GM23338 (cell line): Measurements from ENCODE around the gene ATP2B1. TPM values are rescaled to one million over a fixed set of nuclear protein-coding genes. Genes with fewer than 3 reads are reported as not detected.

Source experiments
- ATAC-seq: fragments of 200-7000 bp; cut with Tn5 transposase; 3 replicates; pipeline ENCODE4 v1.9.1; 2020
- DNase-seq: peaks from one replicate; pipeline ENCODE4 v3.0.0-alpha.2; 2015; ENCODE audit warnings: low spot score
- H2AFZ ChIP-seq: fragments of 200-600 bp; sonication (generic); 2 replicates; pipeline ENCODE4 v1.8.0; 2016; ENCODE audit warnings: antibody characterized with exemption, mild to moderate bottlenecking, moderate library complexity
- H3F3A ChIP-seq: fragments of 200-600 bp; sonication (generic); replicated peaks from 2 replicates; pipeline ENCODE4 v1.8.0; 2017; ENCODE audit warnings: antibody characterized with exemption, mixed run types, low read depth
- H3K27ac ChIP-seq: fragments of 200-600 bp; sonication (generic); 2 replicates; pipeline ENCODE4 v1.6.1; 2016; ENCODE audit warnings: low read depth
- H3K27me3 ChIP-seq: fragments of 200-600 bp; sonication (generic); 2 replicates; pipeline ENCODE4 v1.8.0; 2016; ENCODE audit warnings: mild to moderate bottlenecking, mixed run types, moderate library complexity; ENCODE audit not compliant: insufficient read depth
- H3K36me3 ChIP-seq: fragments of 200-600 bp; sonication (generic); 2 replicates; pipeline ENCODE4 v1.8.0; 2016; ENCODE audit warnings: mild to moderate bottlenecking; ENCODE audit not compliant: insufficient read depth
- H3K4me1 ChIP-seq: fragments of 200-600 bp; sonication (generic); 2 replicates; pipeline ENCODE4 v1.8.0; 2016; ENCODE audit warnings: mild to moderate bottlenecking, moderate library complexity; ENCODE audit not compliant: insufficient read depth
- H3K4me2 ChIP-seq: fragments of 200-600 bp; sonication (generic); 2 replicates; pipeline ENCODE4 v1.7.1; 2017; ENCODE audit warnings: mixed run types
- H3K4me3 ChIP-seq: fragments of 200-600 bp; sonication (generic); 2 replicates; pipeline ENCODE4 v1.6.1; 2016; ENCODE audit warnings: mixed run types
- H3K79me2 ChIP-seq: fragments of 200-600 bp; sonication (generic); replicated peaks from 2 replicates; pipeline ENCODE4 v1.8.0; 2017; ENCODE audit warnings: mild to moderate bottlenecking; ENCODE audit not compliant: insufficient read depth
- H3K9me2 ChIP-seq: fragments of 200-600 bp; sonication (generic); 2 replicates; pipeline ENCODE4 v1.8.0; 2017; ENCODE audit not compliant: insufficient read depth
- H4K20me1 ChIP-seq: fragments of 200-600 bp; sonication (generic); replicated peaks from 2 replicates; pipeline ENCODE4 v1.8.0; 2017; ENCODE audit warnings: mild to moderate bottlenecking; ENCODE audit not compliant: insufficient read depth
- H3K27ac Mint-ChIP-seq: 2 replicates; pipeline ENCODE4 v1.8.0; 2020; ENCODE audit warnings: inconsistent platforms, mild to moderate bottlenecking, moderate library complexity, mixed read lengths
- H3K27me3 Mint-ChIP-seq: 3 replicates; pipeline ENCODE4 v1.8.0; 2022; ENCODE audit warnings: low read depth, mild to moderate bottlenecking, moderate library complexity, mixed read lengths, inconsistent platforms; ENCODE audit not compliant: insufficient read depth, poor library complexity
- H3K36me3 Mint-ChIP-seq: 3 replicates; pipeline ENCODE4 v1.8.0; 2021; ENCODE audit warnings: low read depth, mild to moderate bottlenecking, inconsistent platforms, moderate library complexity, mixed read lengths
- H3K4me1 Mint-ChIP-seq: 3 replicates; pipeline ENCODE4 v1.8.0; 2020; ENCODE audit warnings: mild to moderate bottlenecking, inconsistent platforms, mixed read lengths
- H3K4me3 Mint-ChIP-seq: 3 replicates; pipeline ENCODE4 v1.8.0; 2021; ENCODE audit warnings: moderate library complexity, mild to moderate bottlenecking, inconsistent platforms, mixed read lengths
- H3K9me3 Mint-ChIP-seq: 3 replicates; pipeline ENCODE4 v1.8.0; 2020; ENCODE audit warnings: moderate library complexity, mild to moderate bottlenecking, inconsistent platforms, mixed read lengths
- EZH2 ChIP-seq: fragments of 200-600 bp; sonication (generic); IDR thresholded peaks from one replicate; pipeline ENCODE4 v1.8.0; 2017; ENCODE audit warnings: antibody characterized with exemption, mild to moderate bottlenecking, low read depth; ENCODE audit not compliant: unreplicated experiment
- EZH2phosphoT487 ChIP-seq: fragments of 200-600 bp; sonication (generic); IDR thresholded peaks from one replicate; pipeline ENCODE4 v1.8.1; 2018; ENCODE audit warnings: antibody characterized with exemption; ENCODE audit not compliant: unreplicated experiment
- JUNB ChIP-seq: IDR thresholded peaks from one replicate; pipeline ENCODE4 v1.6.1; 2016; ENCODE audit warnings: antibody characterized with exemption; ENCODE audit not compliant: unreplicated experiment
- polyA plus RNA-seq: library from polyadenylated mRNA; unstranded; fragments of >200 nt; fragmentation: Nextera tagmentation; extraction: Ambion mirVana; gene quantifications from 2 replicates; pipeline ENCODE4 v1.2.1, GENCODE V29; 2016
- total RNA-seq: library from RNA; depleted of rRNA; stranded (reverse); fragments of >200 nt; shearing (Covaris generic); gene quantifications from 2 replicates; pipeline ENCODE4 v1.2.3, GENCODE V29; 2014
- TF ChIP-seq, protein P1 (sequence below): fragments of 250-450 bp; sonication (Bioruptor Pico); IDR thresholded peaks from 2 replicates; pipeline ENCODE4 v1.5.0; 2020; ENCODE audit warnings: mild to moderate bottlenecking, moderate library complexity
- TF ChIP-seq, protein P2 (sequence below), 2 experiments: fragments of 200-600 bp in 1 of 2; sonication (generic) in 1 of 2; conservative IDR thresholded peaks; 2 replicates each; pipeline versions ENCODE4 v1.5.1 to v1.6.1; 2016 to 2017; ENCODE audit warnings: antibody characterized with exemption in 2 of 2, low read depth in 2 of 2, mild to moderate bottlenecking in 2 of 2, moderate library complexity in 1 of 2

The ATP2B1 gene
- total and polyA plus RNA-seq, 2 experiments from 2014 or later, result 39.3 to 42.3 TPM

DNA sequence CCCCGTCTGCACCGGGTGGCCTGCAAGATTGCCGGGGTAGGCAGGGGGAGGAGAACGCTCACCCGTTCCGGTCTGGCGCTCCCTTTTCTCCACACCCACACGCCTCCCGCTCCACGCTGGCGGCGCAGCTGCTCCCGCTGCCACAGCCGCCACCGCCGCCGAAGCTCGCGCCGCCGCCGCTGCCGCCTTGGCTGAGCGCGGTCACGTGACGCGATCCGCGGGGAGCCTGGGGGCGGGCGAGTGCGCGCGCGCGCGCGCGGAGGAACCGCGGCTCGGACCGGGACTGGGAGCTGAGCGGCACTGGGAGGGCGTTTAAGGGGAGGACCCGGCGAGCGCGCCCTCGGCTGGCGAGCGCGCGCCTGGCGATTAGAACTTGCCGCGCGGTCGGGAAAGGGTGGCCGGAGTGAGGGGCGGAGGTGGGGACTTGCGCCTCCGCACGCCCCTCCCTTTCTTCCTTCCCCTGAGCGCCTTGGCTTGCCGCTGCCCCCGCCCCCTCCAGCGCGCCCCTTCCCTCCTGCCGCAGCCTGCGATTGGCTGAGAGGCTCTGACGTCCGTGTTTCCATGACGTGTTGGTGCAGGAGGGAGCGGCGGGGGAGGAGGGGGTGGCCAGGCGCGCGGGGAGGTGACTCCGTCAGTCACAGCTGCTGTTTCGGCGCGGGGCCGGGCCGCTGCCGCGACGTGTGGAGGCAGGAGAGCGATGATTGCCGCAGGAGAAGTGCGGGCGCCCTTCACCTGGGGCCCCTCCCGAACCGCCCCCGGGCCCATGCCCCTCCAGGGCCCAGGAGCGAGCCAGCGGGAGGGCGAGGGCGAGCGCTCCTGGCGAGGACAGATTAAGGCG, 738 bp upstream of the ATP2B1 start (continued):
- TF ChIP-seq, protein P1, sequence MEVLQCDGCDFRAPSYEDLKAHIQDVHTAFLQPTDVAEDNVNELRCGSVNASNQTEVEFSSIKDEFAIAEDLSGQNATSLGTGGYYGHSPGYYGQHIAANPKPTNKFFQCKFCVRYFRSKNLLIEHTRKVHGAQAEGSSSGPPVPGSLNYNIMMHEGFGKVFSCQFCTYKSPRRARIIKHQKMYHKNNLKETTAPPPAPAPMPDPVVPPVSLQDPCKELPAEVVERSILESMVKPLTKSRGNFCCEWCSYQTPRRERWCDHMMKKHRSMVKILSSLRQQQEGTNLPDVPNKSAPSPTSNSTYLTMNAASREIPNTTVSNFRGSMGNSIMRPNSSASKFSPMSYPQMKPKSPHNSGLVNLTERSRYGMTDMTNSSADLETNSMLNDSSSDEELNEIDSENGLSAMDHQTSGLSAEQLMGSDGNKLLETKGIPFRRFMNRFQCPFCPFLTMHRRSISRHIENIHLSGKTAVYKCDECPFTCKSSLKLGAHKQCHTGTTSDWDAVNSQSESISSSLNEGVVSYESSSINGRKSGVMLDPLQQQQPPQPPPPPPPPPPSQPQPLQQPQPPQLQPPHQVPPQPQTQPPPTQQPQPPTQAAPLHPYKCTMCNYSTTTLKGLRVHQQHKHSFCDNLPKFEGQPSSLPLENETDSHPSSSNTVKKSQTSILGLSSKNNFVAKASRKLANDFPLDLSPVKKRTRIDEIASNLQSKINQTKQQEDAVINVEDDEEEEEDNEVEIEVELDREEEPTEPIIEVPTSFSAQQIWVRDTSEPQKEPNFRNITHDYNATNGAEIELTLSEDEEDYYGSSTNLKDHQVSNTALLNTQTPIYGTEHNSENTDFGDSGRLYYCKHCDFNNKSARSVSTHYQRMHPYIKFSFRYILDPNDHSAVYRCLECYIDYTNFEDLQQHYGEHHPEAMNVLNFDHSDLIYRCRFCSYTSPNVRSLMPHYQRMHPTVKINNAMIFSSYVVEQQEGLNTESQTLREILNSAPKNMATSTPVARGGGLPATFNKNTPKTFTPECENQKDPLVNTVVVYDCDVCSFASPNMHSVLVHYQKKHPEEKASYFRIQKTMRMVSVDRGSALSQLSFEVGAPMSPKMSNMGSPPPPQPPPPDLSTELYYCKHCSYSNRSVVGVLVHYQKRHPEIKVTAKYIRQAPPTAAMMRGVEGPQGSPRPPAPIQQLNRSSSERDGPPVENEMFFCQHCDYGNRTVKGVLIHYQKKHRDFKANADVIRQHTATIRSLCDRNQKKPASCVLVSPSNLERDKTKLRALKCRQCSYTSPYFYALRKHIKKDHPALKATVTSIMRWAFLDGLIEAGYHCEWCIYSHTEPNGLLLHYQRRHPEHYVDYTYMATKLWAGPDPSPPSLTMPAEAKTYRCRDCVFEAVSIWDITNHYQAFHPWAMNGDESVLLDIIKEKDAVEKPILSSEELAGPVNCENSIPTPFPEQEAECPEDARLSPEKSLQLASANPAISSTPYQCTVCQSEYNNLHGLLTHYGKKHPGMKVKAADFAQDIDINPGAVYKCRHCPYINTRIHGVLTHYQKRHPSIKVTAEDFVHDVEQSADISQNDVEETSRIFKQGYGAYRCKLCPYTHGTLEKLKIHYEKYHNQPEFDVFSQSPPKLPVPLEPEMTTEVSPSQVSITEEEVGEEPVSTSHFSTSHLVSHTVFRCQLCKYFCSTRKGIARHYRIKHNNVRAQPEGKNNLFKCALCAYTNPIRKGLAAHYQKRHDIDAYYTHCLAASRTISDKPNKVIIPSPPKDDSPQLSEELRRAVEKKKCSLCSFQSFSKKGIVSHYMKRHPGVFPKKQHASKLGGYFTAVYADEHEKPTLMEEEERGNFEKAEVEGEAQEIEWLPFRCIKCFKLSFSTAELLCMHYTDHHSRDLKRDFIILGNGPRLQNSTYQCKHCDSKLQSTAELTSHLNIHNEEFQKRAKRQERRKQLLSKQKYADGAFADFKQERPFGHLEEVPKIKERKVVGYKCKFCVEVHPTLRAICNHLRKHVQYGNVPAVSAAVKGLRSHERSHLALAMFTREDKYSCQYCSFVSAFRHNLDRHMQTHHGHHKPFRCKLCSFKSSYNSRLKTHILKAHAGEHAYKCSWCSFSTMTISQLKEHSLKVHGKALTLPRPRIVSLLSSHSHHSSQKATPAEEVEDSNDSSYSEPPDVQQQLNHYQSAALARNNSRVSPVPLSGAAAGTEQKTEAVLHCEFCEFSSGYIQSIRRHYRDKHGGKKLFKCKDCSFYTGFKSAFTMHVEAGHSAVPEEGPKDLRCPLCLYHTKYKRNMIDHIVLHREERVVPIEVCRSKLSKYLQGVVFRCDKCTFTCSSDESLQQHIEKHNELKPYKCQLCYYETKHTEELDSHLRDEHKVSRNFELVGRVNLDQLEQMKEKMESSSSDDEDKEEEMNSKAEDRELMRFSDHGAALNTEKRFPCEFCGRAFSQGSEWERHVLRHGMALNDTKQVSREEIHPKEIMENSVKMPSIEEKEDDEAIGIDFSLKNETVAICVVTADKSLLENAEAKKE (CRISPR knock-in tag), result no peak
- TF ChIP-seq EZH2, result no peak
- TF ChIP-seq EZH2phosphoT487, result no peak

DNA sequence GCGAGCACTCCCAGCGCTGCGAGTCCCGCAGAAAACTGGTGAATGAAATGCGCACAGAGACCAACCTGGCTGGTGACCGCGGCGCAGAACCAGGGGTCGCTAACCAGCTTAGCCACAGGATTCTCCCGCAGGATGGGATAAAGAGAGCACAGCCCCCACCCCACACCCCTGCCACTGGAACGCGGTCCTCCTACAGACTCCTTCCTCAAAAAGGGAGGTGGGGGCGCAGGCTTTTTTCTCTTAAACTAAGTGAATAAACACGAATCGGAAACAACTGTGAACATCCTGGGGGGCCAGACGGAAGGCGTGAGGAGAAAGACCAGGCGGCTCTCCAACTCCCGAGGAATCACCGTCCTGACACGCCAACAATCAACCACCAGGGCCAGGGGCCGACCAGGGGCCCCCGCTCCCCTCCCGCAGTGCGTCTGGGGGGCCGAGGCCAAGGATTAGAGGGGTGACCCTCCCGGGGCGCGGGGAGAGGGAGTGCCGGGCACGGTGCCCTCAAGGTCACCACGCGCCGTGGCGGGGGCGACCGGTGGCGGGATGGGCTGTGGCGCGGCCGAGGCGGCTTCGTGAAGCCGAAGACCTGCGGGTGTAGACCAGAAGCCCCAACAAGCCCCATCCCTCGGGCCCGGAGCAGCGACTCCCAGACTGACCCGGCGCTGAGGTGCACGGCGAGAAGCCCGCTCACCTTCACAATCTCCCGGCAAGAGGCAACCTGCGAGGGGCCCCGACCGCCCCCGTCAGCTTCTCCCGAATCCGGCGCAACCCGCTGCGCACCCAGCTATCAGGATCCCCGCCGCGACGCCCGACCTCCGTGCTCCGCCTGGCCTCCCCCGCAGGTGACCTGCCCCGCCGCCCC, 704 bp downstream of the ATP2B1 start:
- TF ChIP-seq JUNB, result no peak
- TF ChIP-seq, protein P2, sequence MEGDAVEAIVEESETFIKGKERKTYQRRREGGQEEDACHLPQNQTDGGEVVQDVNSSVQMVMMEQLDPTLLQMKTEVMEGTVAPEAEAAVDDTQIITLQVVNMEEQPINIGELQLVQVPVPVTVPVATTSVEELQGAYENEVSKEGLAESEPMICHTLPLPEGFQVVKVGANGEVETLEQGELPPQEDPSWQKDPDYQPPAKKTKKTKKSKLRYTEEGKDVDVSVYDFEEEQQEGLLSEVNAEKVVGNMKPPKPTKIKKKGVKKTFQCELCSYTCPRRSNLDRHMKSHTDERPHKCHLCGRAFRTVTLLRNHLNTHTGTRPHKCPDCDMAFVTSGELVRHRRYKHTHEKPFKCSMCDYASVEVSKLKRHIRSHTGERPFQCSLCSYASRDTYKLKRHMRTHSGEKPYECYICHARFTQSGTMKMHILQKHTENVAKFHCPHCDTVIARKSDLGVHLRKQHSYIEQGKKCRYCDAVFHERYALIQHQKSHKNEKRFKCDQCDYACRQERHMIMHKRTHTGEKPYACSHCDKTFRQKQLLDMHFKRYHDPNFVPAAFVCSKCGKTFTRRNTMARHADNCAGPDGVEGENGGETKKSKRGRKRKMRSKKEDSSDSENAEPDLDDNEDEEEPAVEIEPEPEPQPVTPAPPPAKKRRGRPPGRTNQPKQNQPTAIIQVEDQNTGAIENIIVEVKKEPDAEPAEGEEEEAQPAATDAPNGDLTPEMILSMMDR (conservative IDR thresholded peaks at IDR 0.05; ENCODE audit: low read depth in 2 of 2), result 0 out of 4 replicates have a peak, but pooled peaks of 1 of the 2 experiments have one; percentile 19
- H2AFZ ChIP-seq, result no peak overlapping the region
- no peak overlapping the region for H3K27ac ChIP-seq
- no peaks in the 10 kb centered on the region for H3K36me3 ChIP-seq
- Mint-ChIP-seq H3K27ac (no peak overlapping the region), H3K9me3 (no peaks in the 10 kb centered on the region; the same call in 2 of the 3 replicates), H3K36me3 (no peaks in the 10 kb centered on the region; the same call in 2 of the 3 replicates), H3K4me3 (peak overlapping the region; percentile 94), H3K27me3 (peaks cover 40% of the 10 kb centered on the region), H3K4me1 (peaks cover 18% of the 10 kb centered on the region)
- ATAC-seq (peak; percentile 25), DNase-seq (peak; percentile 68)
- peaks cover 51% of the 10 kb centered on the region for H3K79me2 ChIP-seq
- H3K4me1 ChIP-seq, result peaks cover 11% of the 10 kb centered on the region
- peaks cover 37% of the 10 kb centered on the region for H4K20me1 ChIP-seq
- H3K9me2 ChIP-seq, result no peaks in the 10 kb centered on the region
- H3K4me3 ChIP-seq, result peak overlapping the region; percentile 77
- H3K4me2 ChIP-seq, result peak overlapping the region; percentile 91
- no peaks in the 10 kb centered on the region for H3F3A ChIP-seq
- H3K27me3 ChIP-seq, result peaks cover 51% of the 10 kb centered on the region
